Suprapubic skin (tissue), 4 donors: ENCODE data around the gene SLK.

Source experiments
- EP300 ChIP-seq: sonication (generic); formaldehyde crosslinking; IDR thresholded peaks from one replicate; pipeline ENCODE4 v1.6.1; 2017; ENCODE audit warnings: antibody characterized with exemption
- POLR2AphosphoS5 ChIP-seq, 3 donors: sonication (generic); formaldehyde crosslinking; IDR thresholded peaks; one replicate each; pipeline ENCODE4 v1.6.1; 2017; ENCODE audit warnings: antibody characterized with exemption in 3 of 3
- TF ChIP-seq, protein P1 (sequence below), 2 donors: fragments of 200-600 bp in 1 of 2; fragments of 450-650 bp in 1 of 2; sonication (generic) in 1 of 2; IDR thresholded peaks; one replicate each; pipeline ENCODE4 v1.5.1; 2016 to 2019; ENCODE audit warnings: antibody characterized with exemption in 2 of 2, mild to moderate bottlenecking in 1 of 2, moderate library complexity in 1 of 2

DNA sequence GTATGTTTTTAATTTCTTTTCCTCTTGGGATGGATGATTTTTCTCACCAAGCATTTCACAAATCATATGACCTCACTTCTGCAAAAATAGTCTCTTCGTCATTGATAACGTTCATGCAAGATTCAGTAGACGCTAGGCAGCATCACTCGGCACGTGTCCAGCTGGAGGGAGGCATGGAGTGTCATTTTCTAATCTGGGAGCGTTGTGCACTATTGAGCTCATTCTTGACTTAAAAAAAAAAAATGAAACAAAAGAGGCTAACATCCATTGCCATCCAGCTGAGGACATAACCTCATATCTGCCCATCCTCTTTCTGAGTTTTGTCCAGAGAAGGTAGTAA lies 62.6 kb downstream of the SLK start:
- TF ChIP-seq, protein P1, sequence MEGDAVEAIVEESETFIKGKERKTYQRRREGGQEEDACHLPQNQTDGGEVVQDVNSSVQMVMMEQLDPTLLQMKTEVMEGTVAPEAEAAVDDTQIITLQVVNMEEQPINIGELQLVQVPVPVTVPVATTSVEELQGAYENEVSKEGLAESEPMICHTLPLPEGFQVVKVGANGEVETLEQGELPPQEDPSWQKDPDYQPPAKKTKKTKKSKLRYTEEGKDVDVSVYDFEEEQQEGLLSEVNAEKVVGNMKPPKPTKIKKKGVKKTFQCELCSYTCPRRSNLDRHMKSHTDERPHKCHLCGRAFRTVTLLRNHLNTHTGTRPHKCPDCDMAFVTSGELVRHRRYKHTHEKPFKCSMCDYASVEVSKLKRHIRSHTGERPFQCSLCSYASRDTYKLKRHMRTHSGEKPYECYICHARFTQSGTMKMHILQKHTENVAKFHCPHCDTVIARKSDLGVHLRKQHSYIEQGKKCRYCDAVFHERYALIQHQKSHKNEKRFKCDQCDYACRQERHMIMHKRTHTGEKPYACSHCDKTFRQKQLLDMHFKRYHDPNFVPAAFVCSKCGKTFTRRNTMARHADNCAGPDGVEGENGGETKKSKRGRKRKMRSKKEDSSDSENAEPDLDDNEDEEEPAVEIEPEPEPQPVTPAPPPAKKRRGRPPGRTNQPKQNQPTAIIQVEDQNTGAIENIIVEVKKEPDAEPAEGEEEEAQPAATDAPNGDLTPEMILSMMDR (IDR thresholded peaks at IDR 0.05): no peak
- TF ChIP-seq EP300 (no peak), POLR2AphosphoS5 (IDR thresholded peaks at IDR 0.05) (no peak)
